HCT116 (cell line): Measurements from ENCODE around the gene LYSET. TPM values are rescaled to one million over a fixed set of nuclear protein-coding genes. Genes with fewer than 3 reads are reported as not detected.

Experiments used
- ATAC-seq: fragments of 200-7000 bp; cut with Tn5 transposase; 2 replicates; pipeline ENCODE4 v1.9.1; 2020; ENCODE audit warnings: mild to moderate bottlenecking, moderate library complexity
- BruUV-seq: library from RNA; stranded (reverse); fragments of 400-500 nt; replicated peaks from 2 replicates; lab custom pipeline; 2021; lab: Mats Ljungman, UMichigan
- CTCF ChIA-PET: fragments of 300-600 bp; sonication (Branson Sonifier 250); formaldehyde crosslinking; loops from one replicate; lab custom pipeline; 2021; ENCODE audit warnings: antibody characterized with exemption; lab: Charles Lee
- POLR2A ChIA-PET: fragments of 300-600, 350-600 bp; sonication (Branson Sonifier 250); formaldehyde crosslinking; loops from one replicate; lab custom pipeline; 2021; ENCODE audit warnings: antibody characterized with exemption; lab: Charles Lee
- RAD21 ChIA-PET, 2 experiments: fragments of 300-600 bp; sonication (Branson Sonifier 250); formaldehyde crosslinking; loops; one replicate each; lab custom pipeline; 2023; ENCODE audit warnings: low total read pairs in 2 of 2; ENCODE audit not compliant: uncharacterized antibody in 2 of 2, unreplicated experiment in 2 of 2, low non-redundant PET in 1 of 2; lab: Charles Lee
- DNase-seq: peaks from one replicate; pipeline ENCODE4 v3.0.0-alpha.2; 2010; ENCODE audit warnings: low read depth, low spot score
- H2AFZ ChIP-seq: fragments of 200-600 bp; shearing (Covaris generic), sonication (generic); 2 replicates; pipeline ENCODE4 v1.6.1; 2017; ENCODE audit warnings: low read depth, mixed run types, mixed read lengths, antibody characterized with exemption, low read length; ENCODE audit not compliant: poor library complexity, severe bottlenecking
- H3K27ac ChIP-seq: 2 replicates; pipeline ENCODE4 v1.5.1; 2012; ENCODE audit warnings: low read depth, low read length
- H3K27me3 ChIP-seq: fragments of 200-600 bp; sonication (generic); 2 replicates; pipeline ENCODE4 v1.6.1; 2016; ENCODE audit warnings: mixed run types, low read length, mixed read lengths; ENCODE audit not compliant: insufficient read depth
- H3K36me3 ChIP-seq, 2 experiments: fragments of 200-500 bp in 1 of 2; fragments of 200-600 bp in 1 of 2; sonication (Bioruptor generic) in 1 of 2; sonication (generic) in 1 of 2; 2 replicates each; pipeline versions ENCODE4 v1.5.1 to v1.6.1; 2014 to 2016; ENCODE audit warnings: low read length in 2 of 2, inconsistent platforms in 1 of 2, mixed read lengths in 1 of 2, mixed run types in 1 of 2; ENCODE audit not compliant: insufficient read depth in 2 of 2, control insufficient read depth in 1 of 2
- H3K4me1 ChIP-seq, 2 experiments: fragments of 200-600 bp in 1 of 2; sonication (generic) in 1 of 2; 2 replicates each; pipeline versions ENCODE4 v1.5.1 to v1.6.1; 2012 to 2017; ENCODE audit warnings: low read length in 2 of 2, inconsistent platforms in 1 of 2, mild to moderate bottlenecking in 1 of 2, mixed read lengths in 1 of 2, mixed run types in 1 of 2, moderate library complexity in 1 of 2; ENCODE audit not compliant: insufficient read depth in 2 of 2, control insufficient read depth in 1 of 2
- H3K4me2 ChIP-seq: fragments of 200-600 bp; sonication (generic); 2 replicates; pipeline ENCODE4 v1.6.1; 2017; ENCODE audit warnings: mixed run types, low read length, mixed read lengths
- H3K4me3 ChIP-seq, 2 experiments: fragments of 200-600 bp in 1 of 2; sonication (generic) in 1 of 2; replicated peaks in 1 of 2; 2 replicates each; pipeline ENCODE4 v1.5.1; 2011 to 2016; ENCODE audit warnings: low read length in 2 of 2, control low read depth in 1 of 2, low read depth in 1 of 2, mild to moderate bottlenecking in 1 of 2, mixed read lengths in 1 of 2, mixed run types in 1 of 2
- H3K79me2 ChIP-seq: fragments of 200-600 bp; sonication (generic); 2 replicates; pipeline ENCODE4 v1.6.1; 2017; ENCODE audit warnings: mild to moderate bottlenecking, mixed run types, low read length, moderate library complexity, mixed read lengths; ENCODE audit not compliant: insufficient read depth
- H3K9ac ChIP-seq: fragments of 200-600 bp; sonication (generic); 2 replicates; pipeline ENCODE4 v1.6.1; 2016; ENCODE audit warnings: low read length, mixed read lengths
- H3K9me2 ChIP-seq: fragments of 200-600 bp; sonication (generic), shearing (Covaris generic); 2 replicates; pipeline ENCODE4 v1.6.1; 2017; ENCODE audit warnings: mixed run types, mild to moderate bottlenecking, moderate library complexity; ENCODE audit not compliant: insufficient read depth
- H3K9me3 ChIP-seq, 2 experiments: fragments of 200-500 bp in 1 of 2; fragments of 200-600 bp in 1 of 2; sonication (Bioruptor generic) in 1 of 2; sonication (generic) in 1 of 2; 2 replicates each; pipeline ENCODE4 v1.6.1; 2014 to 2017; ENCODE audit warnings: low read length in 2 of 2, mixed read lengths in 2 of 2, inconsistent platforms in 1 of 2, low read depth in 1 of 2, mild to moderate bottlenecking in 1 of 2, mixed run types in 1 of 2, moderate library complexity in 1 of 2; ENCODE audit not compliant: control insufficient read depth in 1 of 2, insufficient read depth in 1 of 2
- H4K20me1 ChIP-seq: fragments of 200-600 bp; sonication (generic), shearing (Covaris generic); 2 replicates; pipeline ENCODE4 v1.6.1; 2017; ENCODE audit warnings: mixed run types, mild to moderate bottlenecking, moderate library complexity; ENCODE audit not compliant: insufficient read depth
- ATF3 ChIP-seq: IDR thresholded peaks from 2 replicates; pipeline ENCODE4 v1.6.1; 2012
- CBX3 ChIP-seq: IDR thresholded peaks from 2 replicates; pipeline ENCODE4 v1.6.1; 2012; ENCODE audit warnings: low read depth
- CEBPB ChIP-seq: IDR thresholded peaks from 2 replicates; pipeline ENCODE4 v1.6.1; 2012; ENCODE audit warnings: low read depth
- EZH2 ChIP-seq: fragments of 200-600 bp; sonication (generic); IDR thresholded peaks from 2 replicates; pipeline ENCODE4 v1.6.1; 2017; ENCODE audit warnings: antibody characterized with exemption, mixed run types
- EZH2phosphoT487 ChIP-seq: fragments of 200-600 bp; IDR thresholded peaks from 2 replicates; pipeline ENCODE4 v1.6.1; 2018; ENCODE audit warnings: antibody characterized with exemption, borderline replicate concordance
- JUND ChIP-seq: IDR thresholded peaks from 2 replicates; pipeline ENCODE4 v1.6.1; 2012
- MAX ChIP-seq: IDR thresholded peaks from 2 replicates; pipeline ENCODE4 v1.6.1; 2012
- RAD21 ChIP-seq: IDR thresholded peaks from 2 replicates; pipeline ENCODE4 v1.6.1; 2012; ENCODE audit warnings: low read depth, mild to moderate bottlenecking
- YY1 ChIP-seq: IDR thresholded peaks from 2 replicates; pipeline ENCODE4 v1.6.1; 2011; ENCODE audit warnings: low read length, low read depth, moderate library complexity, mild to moderate bottlenecking; ENCODE audit not compliant: insufficient replicate concordance; ENCODE audit errors: extremely low read depth
- ZBTB33 ChIP-seq: IDR thresholded peaks from 2 replicates; pipeline ENCODE4 v1.6.1; 2011; ENCODE audit warnings: mild to moderate bottlenecking, low read length, moderate library complexity; ENCODE audit not compliant: insufficient replicate concordance; ENCODE audit errors: extremely low read depth
- ZFX ChIP-seq: fragments of 450-650 bp; IDR thresholded peaks from 2 replicates; pipeline ENCODE4 v1.6.1; 2017
- ZNF274 ChIP-seq: fragments of 200-500 bp; sonication (Bioruptor generic); IDR thresholded peaks from 2 replicates; pipeline ENCODE4 v1.6.1; 2014; ENCODE audit warnings: mild to moderate bottlenecking, low read depth, low read length, inconsistent platforms
- intact Hi-C: fragments of 100-400 bp; cut with micrococcal nuclease; formaldehyde crosslinking; loops from 2 replicates; pipeline ENCODE4 v1.10.0; 2022
- total RNA-seq: library from RNA; stranded (reverse); gene quantifications from one replicate; pipeline ENCODE4 v1.2.1, GENCODE V29; 2021; ENCODE audit not compliant: unreplicated experiment

The LYSET gene
- total RNA-seq, 1 experiment from 2014 or later, result 19.5 TPM

- CTCF ChIA-PET, result interaction anchor here (1.3 to 1.9 kb wide), 2 partner anchors 11 to 209 kb away, joined by 4 to 5 read pairs; no protein-coding TSS in a partner anchor
- no peaks in the 10 kb centered on the region for H4K20me1 ChIP-seq
- BruUV-seq, result no TSS peak
Observed at GRCh38 chr14:93161411-93161940, 23.6 kb upstream of the LYSET start.

More at GRCh38 chr14:93161411-93161940, 23.6 kb upstream of the LYSET start:
- peaks cover 0 to 8% of the 10 kb centered on the region in 2 experiments; a peak in 2 of 4 replicates for H3K4me1 ChIP-seq
- H3K4me3 ChIP-seq, result no peak overlapping the region
- H3K9ac ChIP-seq, result no peak overlapping the region
- ChIA-PET POLR2A (no interaction called here), RAD21 (no interaction called here)
- DNase-seq (no peak), ATAC-seq (no peak)
- H3K27ac ChIP-seq, result no peak overlapping the region
- H3K4me2 ChIP-seq, result no peak overlapping the region
- no peaks in the 10 kb centered on the region for H3K9me3 ChIP-seq
- H2AFZ ChIP-seq, result no peak overlapping the region
- TF ChIP-seq CEBPB (no peak), ZBTB33 (no peak), EZH2phosphoT487 (no peak), ATF3 (no peak), EZH2 (no peak), RAD21 (no peak), MAX (no peak), JUND (no peak), ZFX (no peak), ZNF274 (no peak), CBX3 (no peak), YY1 (no peak)
- no peaks in the 10 kb centered on the region for H3K79me2 ChIP-seq
- H3K36me3 ChIP-seq, result no peaks in the 10 kb centered on the region
- no peaks in the 10 kb centered on the region for H3K9me2 ChIP-seq
- H3K27me3 ChIP-seq, result no peaks in the 10 kb centered on the region
- intact Hi-C loops, result no loop called here
